Adipocyte (in vitro differentiated cells): ENCODE results near the gene SLC24A3.

Source experiments
- DNase-seq: peaks from one replicate; pipeline ENCODE4 v3.0.0-alpha.2; 2015; ENCODE audit warnings: low read depth
- H3K27me3 ChIP-seq: replicated peaks from 2 replicates; pipeline ENCODE4 v1.7.0; 2013; ENCODE audit warnings: mild to moderate bottlenecking, low read length, moderate library complexity; ENCODE audit not compliant: control insufficient read depth, insufficient read depth
- H3K36me3 ChIP-seq: 2 replicates; pipeline ENCODE4 v1.7.0; 2013; ENCODE audit warnings: low read length, mild to moderate bottlenecking, moderate library complexity; ENCODE audit not compliant: control insufficient read depth, insufficient read depth, severe bottlenecking
- H3K4me1 ChIP-seq: 2 replicates; pipeline ENCODE4 v1.7.0; 2013; ENCODE audit warnings: mild to moderate bottlenecking, low read length, moderate library complexity; ENCODE audit not compliant: control insufficient read depth, insufficient read depth
- H3K4me3 ChIP-seq: 2 replicates; pipeline ENCODE4 v1.7.0; 2013; ENCODE audit warnings: mild to moderate bottlenecking, low read length, moderate library complexity
- H3K9ac ChIP-seq: 2 replicates; pipeline ENCODE4 v1.7.0; 2013; ENCODE audit warnings: mild to moderate bottlenecking, low read length, moderate library complexity
- H3K9me3 ChIP-seq: 2 replicates; pipeline ENCODE4 v1.7.0; 2013; ENCODE audit warnings: mild to moderate bottlenecking, low read length, moderate library complexity; ENCODE audit not compliant: control insufficient read depth

Gene SLC24A3

DNA sequence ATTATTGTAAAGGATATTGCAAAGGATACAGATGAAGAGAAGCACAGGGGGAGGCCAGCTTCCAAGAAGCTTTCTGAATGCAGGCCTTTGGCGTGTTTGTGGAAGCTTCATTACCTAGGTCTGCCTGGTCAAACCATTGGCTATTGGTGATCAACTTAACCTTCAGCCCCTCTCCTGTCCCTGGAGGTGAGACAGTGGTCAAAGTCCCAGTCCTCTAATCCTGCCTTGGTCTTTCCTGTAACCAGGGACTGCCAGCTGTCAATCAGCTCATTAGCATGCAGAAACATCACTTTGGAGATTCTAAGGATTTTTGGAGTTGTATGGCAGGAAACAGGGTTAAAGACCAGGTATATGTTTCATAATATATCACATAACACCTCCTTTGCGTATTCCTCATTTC, 558.6 kb downstream of the SLC24A3 start:
- Histone ChIP-seq H3K27me3 (no peaks in the 10 kb centered on the region), H3K36me3 (peaks cover 15% of the 10 kb centered on the region), H3K4me1 (peaks cover 22% of the 10 kb centered on the region)

More for the DNA sequence above, 558.6 kb downstream of the SLC24A3 start:
- Histone ChIP-seq H3K9ac (no peak overlapping the region), H3K4me3 (no peak overlapping the region), H3K9me3 (no peaks in the 10 kb centered on the region)
- no peak for DNase-seq
